Measurements from ENCODE around the gene WRNIP1. TPM values are rescaled to one million over a fixed set of nuclear protein-coding genes. Genes with fewer than 3 reads are reported as not detected.

Gene WRNIP1
- total and polyA plus RNA-seq, 2 of the 4 experiments (the other 2 are of a cell fraction) = 43.7 to 47.1 TPM

DNA sequence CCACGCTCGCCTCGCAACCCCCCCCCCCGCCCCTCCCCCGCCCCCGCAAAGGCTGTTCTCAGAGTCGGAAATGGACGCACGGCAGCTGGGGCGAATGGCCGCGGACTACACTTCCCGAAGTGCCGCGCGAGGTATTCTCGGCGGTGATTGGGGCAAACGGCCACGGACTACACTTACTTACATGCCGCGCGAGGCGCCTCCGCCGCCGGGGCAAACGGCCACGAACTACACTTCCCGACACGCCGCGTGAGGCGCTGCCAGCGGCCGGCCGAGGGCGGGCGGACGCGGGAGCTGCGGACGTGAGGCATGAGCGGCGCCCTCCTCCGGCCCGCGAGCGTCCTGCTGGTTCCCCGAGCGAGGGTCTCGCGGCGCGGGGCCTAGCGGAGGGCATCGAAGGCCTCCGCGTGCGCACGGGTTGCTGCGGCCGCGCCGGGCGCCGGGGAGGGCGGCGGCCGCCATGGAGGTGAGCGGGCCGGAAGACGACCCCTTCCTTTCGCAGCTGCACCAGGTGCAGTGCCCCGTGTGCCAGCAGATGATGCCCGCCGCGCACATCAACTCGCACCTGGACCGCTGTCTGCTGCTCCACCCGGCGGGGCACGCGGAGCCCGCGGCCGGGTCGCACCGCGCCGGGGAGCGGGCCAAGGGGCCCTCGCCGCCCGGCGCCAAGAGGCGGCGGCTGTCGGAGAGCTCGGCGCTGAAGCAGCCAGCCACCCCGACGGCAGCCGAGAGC, at the start of gene WRNIP1 (continued):
- TF ChIP-seq MAZ (IDR thresholded peaks at IDR 0.05; ENCODE audit: borderline replicate concordance, low read depth, low read length) (peak; percentile 80; the same call in 1 of the 2 replicates), MXI1 (IDR thresholded peaks at IDR 0.05; ENCODE audit: borderline replicate concordance, low read depth, low read length) (peak; percentile 55; the same call in 1 of the 2 replicates), SMC3 (IDR thresholded peaks at IDR 0.05; ENCODE audit: low read depth, low read length) (peak; percentile 33), FOS (IDR thresholded peaks at IDR 0.05; ENCODE audit: low read depth, low read length) (no peak), BHLHE40 (IDR thresholded peaks at IDR 0.05; ENCODE audit: low read depth, low read length) (peak; percentile 12; the same call in 1 of the 2 replicates)

GRCh38 chr6:2715737-2716136, 49.5 kb upstream of the WRNIP1 start:
- H3K9ac ChIP-seq (ENCODE audit: low read depth, low read length) = no peak overlapping the region
- intact Hi-C loops (cut with micrococcal nuclease) (no loop called here), dilution Hi-C loops (cut with HindIII; ENCODE audit: low sequenced_read_pairs, unreplicated experiment) (no loop called here), in situ Hi-C loops (cut with MboI; ENCODE audit: low sequenced_read_pairs) (no loop called here)
- H3K4me2 ChIP-seq (ENCODE audit: low read depth, low read length) = no peak overlapping the region
- POLR2A ChIA-PET (ENCODE audit: unreplicated experiment) = no interaction called here
- no peak overlapping the region for H2BK5ac ChIP-seq (ENCODE audit: low read depth, low read length, poor library complexity, severe bottlenecking)
- H2AK5ac ChIP-seq (ENCODE audit: low read depth, low read length) = peak overlapping the region; percentile 62; the same call in 1 of the 2 replicates
- peaks cover 2% of the 10 kb centered on the region; the same call in 1 of the 2 replicates for H3K9me3 ChIP-seq (ENCODE audit: control insufficient read depth, insufficient read depth, low read length)
- H4K8ac ChIP-seq (ENCODE audit: low read depth in 2 of 2, low read length in 2 of 2) = peak overlapping the region in 1 of 2 experiments; percentile 5; a peak in 1 of 4 replicates
- peak overlapping the region; percentile 95; the same call in 1 of the 3 replicates for H2BK15ac ChIP-seq (ENCODE audit: low read depth, low read length)
- no peak overlapping the region for H2AFZ ChIP-seq (replicated peaks; ENCODE audit: low read length, poor library complexity)
- no peak overlapping the region for H3K4ac ChIP-seq (ENCODE audit: low read depth, low read length)
- BruUV-seq (replicated peaks) = no TSS peak
- no peak for ATAC-seq (ENCODE audit: low read depth)
- no peak overlapping the region; the same call in 1 of the 2 replicates for H4K91ac ChIP-seq (ENCODE audit: insufficient read depth, low read depth, low read length)
- DNase-seq = no peak
- no peaks in the 10 kb centered on the region for H3K27me3 ChIP-seq (ENCODE audit: control insufficient read depth, insufficient read depth, low read length)
- 89% methylated on average over 3 of the region's 5 CpGs; no CpG with 5 or more reads in 1 of the 2 experiments for WGBS, 2 experiments (ENCODE audit: extremely low coverage in 2 of 2, insufficient read length in 1 of 2)
- H3K79me1 ChIP-seq (ENCODE audit: low read depth in 1 of 2, low read length in 2 of 2) = no peaks in the 10 kb centered on the region
- 0 out of 2 replicates have a peak overlapping the region, but pooled peaks have one; percentile 17 for H2BK120ac ChIP-seq (ENCODE audit: low read depth, low read length)
- CTCF ChIA-PET = interaction anchor here (1.1 kb wide), 1 partner anchor 22 kb away, joined by 3 read pairs; no protein-coding TSS in a partner anchor
- H3K4me1 ChIP-seq (ENCODE audit: control insufficient read depth, insufficient read depth, low read length) = peaks cover 12% of the 10 kb centered on the region
- H4K20me1 ChIP-seq (ENCODE audit: insufficient read depth, low read length) = no peaks in the 10 kb centered on the region
- no peak overlapping the region for H3K27ac ChIP-seq (ENCODE audit: insufficient read depth, low read length)
- H3K4me3 ChIP-seq (ENCODE audit: insufficient read depth, low read depth, low read length) = no peak overlapping the region
- no peak overlapping the region for H3K56ac ChIP-seq (ENCODE audit: extremely low read depth, insufficient read depth, low read length)
- peak overlapping the region; percentile 66 for H2BK20ac ChIP-seq (ENCODE audit: low read depth, low read length)
- peaks cover 8% of the 10 kb centered on the region for H3K9me1 ChIP-seq (ENCODE audit: insufficient read depth, low read length)
- no peaks in the 10 kb centered on the region for H3K36me3 ChIP-seq (ENCODE audit: control insufficient read depth, insufficient read depth, low read length)
- H3K14ac ChIP-seq (replicated peaks; ENCODE audit: low read depth, low read length) = 0 out of 2 replicates have a peak overlapping the region, but pooled peaks have one; percentile 1
- no peak overlapping the region for H3K18ac ChIP-seq (ENCODE audit: low read depth, low read length)
- H4K5ac ChIP-seq (ENCODE audit: low read depth, low read length) = no peak overlapping the region
- no peak overlapping the region for H2AK9ac ChIP-seq (replicated peaks; ENCODE audit: low read depth, low read length, poor library complexity)
- H3K23ac ChIP-seq (ENCODE audit: low read depth, low read length) = no peak overlapping the region
- TF ChIP-seq CEBPB (IDR thresholded peaks at IDR 0.05; ENCODE audit: low read depth, low read length) (no peak), NFE2L2 (IDR thresholded peaks at IDR 0.05; ENCODE audit: low read depth, low read length) (no peak), MAFK (IDR thresholded peaks at IDR 0.05; ENCODE audit: low read depth, low read length) (no peak), USF2 (IDR thresholded peaks at IDR 0.05; ENCODE audit: low read depth, low read length) (no peak), FOS (IDR thresholded peaks at IDR 0.05; ENCODE audit: low read depth, low read length) (no peak)
- TF ChIP-seq, protein P1, sequence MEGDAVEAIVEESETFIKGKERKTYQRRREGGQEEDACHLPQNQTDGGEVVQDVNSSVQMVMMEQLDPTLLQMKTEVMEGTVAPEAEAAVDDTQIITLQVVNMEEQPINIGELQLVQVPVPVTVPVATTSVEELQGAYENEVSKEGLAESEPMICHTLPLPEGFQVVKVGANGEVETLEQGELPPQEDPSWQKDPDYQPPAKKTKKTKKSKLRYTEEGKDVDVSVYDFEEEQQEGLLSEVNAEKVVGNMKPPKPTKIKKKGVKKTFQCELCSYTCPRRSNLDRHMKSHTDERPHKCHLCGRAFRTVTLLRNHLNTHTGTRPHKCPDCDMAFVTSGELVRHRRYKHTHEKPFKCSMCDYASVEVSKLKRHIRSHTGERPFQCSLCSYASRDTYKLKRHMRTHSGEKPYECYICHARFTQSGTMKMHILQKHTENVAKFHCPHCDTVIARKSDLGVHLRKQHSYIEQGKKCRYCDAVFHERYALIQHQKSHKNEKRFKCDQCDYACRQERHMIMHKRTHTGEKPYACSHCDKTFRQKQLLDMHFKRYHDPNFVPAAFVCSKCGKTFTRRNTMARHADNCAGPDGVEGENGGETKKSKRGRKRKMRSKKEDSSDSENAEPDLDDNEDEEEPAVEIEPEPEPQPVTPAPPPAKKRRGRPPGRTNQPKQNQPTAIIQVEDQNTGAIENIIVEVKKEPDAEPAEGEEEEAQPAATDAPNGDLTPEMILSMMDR (conservative IDR thresholded peaks at IDR 0.05; ENCODE audit: low read depth, low read length) = no peak
- TF ChIP-seq, protein P2, sequence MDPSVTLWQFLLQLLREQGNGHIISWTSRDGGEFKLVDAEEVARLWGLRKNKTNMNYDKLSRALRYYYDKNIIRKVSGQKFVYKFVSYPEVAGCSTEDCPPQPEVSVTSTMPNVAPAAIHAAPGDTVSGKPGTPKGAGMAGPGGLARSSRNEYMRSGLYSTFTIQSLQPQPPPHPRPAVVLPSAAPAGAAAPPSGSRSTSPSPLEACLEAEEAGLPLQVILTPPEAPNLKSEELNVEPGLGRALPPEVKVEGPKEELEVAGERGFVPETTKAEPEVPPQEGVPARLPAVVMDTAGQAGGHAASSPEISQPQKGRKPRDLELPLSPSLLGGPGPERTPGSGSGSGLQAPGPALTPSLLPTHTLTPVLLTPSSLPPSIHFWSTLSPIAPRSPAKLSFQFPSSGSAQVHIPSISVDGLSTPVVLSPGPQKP (IDR thresholded peaks at IDR 0.05; ENCODE audit: borderline replicate concordance, low read depth, low read length) = no peak

Measured in IMR-90 (cell line).